Upper lobe of left lung (tissue), 6 donors: ENCODE results near the gene STEAP1B. TPM values are rescaled to one million over a fixed set of nuclear protein-coding genes. Genes with fewer than 3 reads are reported as not detected.

Experiments used
- ATAC-seq, 2 donors: fragments of 200-7000 bp; cut with Tn5 transposase; one replicate each; pipeline ENCODE4 v1.9.1; 2022; ENCODE audit warnings: mild to moderate bottlenecking in 2 of 2, moderate library complexity in 2 of 2; ENCODE audit not compliant: low FRiP score in 2 of 2
- DNase-seq, 2 donors: peaks; one replicate each; pipeline ENCODE4 v3.0.0-alpha.2; 2019 to 2020
- H3K27ac ChIP-seq, 4 donors: fragments of 200-600 bp; sonication (generic); one replicate each; pipeline ENCODE4 v1.5.1; 2016 to 2019
- H3K27me3 ChIP-seq, 4 donors: fragments of 200-600 bp; sonication (generic); one replicate each; pipeline ENCODE4 v1.5.1; 2017 to 2019
- H3K36me3 ChIP-seq, 4 donors: fragments of 200-600 bp; sonication (generic); one replicate each; pipeline ENCODE4 v1.5.1; 2016 to 2019
- H3K4me1 ChIP-seq, 4 donors: fragments of 200-600 bp; sonication (generic); one replicate each; pipeline ENCODE4 v1.5.1; 2018 to 2019
- H3K4me3 ChIP-seq, 4 donors: fragments of 200-600 bp; sonication (generic); one replicate each; pipeline ENCODE4 v1.5.1; 2017 to 2019; ENCODE audit warnings: mild to moderate bottlenecking in 2 of 4, moderate library complexity in 1 of 4
- H3K9me3 ChIP-seq, 4 donors: fragments of 200-600 bp; sonication (generic); one replicate each; pipeline ENCODE4 v1.5.1; 2018 to 2019
- EP300 ChIP-seq, 4 donors: sonication (generic); formaldehyde crosslinking; IDR thresholded peaks; one replicate each; pipeline ENCODE4 v1.5.1; 2017; ENCODE audit warnings: antibody characterized with exemption in 4 of 4, control low read depth in 2 of 4
- POLR2A ChIP-seq, 4 donors: fragments of 450-650 bp; IDR thresholded peaks; one replicate each; pipeline ENCODE4 v1.5.1; 2016 to 2017; ENCODE audit warnings: antibody characterized with exemption in 4 of 4, mild to moderate bottlenecking in 2 of 4
- POLR2AphosphoS5 ChIP-seq, 2 donors: sonication (generic); formaldehyde crosslinking; IDR thresholded peaks; one replicate each; pipeline ENCODE4 v1.5.1; 2017; ENCODE audit warnings: antibody characterized with exemption in 2 of 2
- WGBS, 2 donors: methylation state at CpG; one replicate each; pipeline ENCODE4 v1.1.5; 2017 to 2018; 5-methylcytosine and 5-hydroxymethylcytosine counted together
- total RNA-seq, 6 donors: library from RNA; depleted of rRNA in 4 of 6; stranded (reverse); fragments of >200 nt in 4 of 6; gene quantifications; one replicate each; pipeline versions ENCODE4 v1.1.0 to v1.2.1, GENCODE V29; 2016 to 2021
- TF ChIP-seq, protein P1 (sequence below), 6 experiments: fragments of 450-650 bp in 4 of 6; fragments of 200-600 bp in 2 of 6; sonication (generic) in 2 of 6; IDR thresholded peaks; one replicate each; pipeline ENCODE4 v1.5.1; 2016 to 2019; ENCODE audit warnings: antibody characterized with exemption in 6 of 6
- donor health status: DM: no; HTN: no; CAD: no; lungs with moderate emphysema.
- donor health status: DM: no; HTN: yes; CAD: no; lungs with severe emphysema.

Gene STEAP1B
- total RNA-seq, 6 donors from 2014 or later: 0.30 to 2.1 (median 0.92) TPM; not detected in 3

DNA sequence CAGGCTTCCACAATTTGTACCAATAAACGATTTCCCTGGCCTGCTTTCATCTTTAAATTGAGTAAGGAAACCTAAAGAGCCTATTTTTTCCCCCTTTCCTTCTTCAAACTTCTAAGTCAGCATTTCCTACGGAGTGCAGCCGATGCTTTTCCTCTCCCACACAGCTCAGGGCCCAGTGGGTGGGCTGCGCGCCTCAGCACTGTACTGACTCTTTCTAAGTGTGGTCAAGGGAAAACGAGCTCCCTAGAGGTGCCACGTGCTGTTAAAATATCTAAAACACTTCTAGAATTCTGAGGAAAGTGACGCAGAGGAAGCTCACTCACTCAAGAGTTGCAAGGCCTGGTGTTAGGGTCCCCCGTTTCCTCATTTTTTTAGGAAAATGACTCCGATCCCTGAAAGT, 29.0 kb downstream of the STEAP1B start:
- DNase-seq: no peak
- no peaks in the 10 kb centered on the region for H3K36me3 ChIP-seq

DNA sequence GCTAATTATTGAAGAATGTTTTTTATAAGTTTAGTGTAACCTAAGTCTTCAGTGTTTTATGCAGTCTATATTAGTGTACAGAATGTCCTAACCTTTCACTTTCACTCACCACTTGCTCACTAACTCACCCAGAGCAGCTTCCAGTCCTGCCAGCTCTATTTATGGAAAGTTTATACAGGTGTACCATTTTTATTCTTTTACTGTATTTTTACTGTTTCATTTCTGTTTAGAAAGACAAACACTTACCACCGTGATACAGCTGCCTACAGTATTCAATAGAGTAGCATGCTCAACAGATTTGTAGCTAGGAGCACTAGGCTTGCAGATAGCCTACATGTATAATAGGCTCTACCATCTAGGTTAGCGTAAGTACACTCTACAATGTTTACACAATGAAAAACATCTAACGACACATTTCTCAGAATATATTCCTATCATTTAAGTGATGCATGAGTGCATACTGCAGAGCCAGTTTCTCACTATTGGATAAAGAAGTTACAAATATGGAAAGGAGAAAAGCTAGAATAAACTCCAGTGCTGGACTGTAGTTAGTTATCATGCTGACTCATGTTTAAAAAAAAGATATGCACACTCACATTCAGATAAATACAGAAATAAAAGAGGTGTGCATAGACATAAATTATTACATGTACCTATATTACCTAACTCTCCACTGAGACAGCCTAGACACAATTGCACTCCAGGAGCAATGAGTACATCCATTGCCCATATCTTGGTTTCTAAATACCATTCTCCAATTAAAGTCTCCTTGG, 30.4 kb downstream of the STEAP1B start:
- DNase-seq: no peak

More for the DNA sequence above, 29.0 kb downstream of the STEAP1B start:
- no peak for TF ChIP-seq POLR2AphosphoS5 (IDR thresholded peaks at IDR 0.05)
- TF ChIP-seq, protein P1, sequence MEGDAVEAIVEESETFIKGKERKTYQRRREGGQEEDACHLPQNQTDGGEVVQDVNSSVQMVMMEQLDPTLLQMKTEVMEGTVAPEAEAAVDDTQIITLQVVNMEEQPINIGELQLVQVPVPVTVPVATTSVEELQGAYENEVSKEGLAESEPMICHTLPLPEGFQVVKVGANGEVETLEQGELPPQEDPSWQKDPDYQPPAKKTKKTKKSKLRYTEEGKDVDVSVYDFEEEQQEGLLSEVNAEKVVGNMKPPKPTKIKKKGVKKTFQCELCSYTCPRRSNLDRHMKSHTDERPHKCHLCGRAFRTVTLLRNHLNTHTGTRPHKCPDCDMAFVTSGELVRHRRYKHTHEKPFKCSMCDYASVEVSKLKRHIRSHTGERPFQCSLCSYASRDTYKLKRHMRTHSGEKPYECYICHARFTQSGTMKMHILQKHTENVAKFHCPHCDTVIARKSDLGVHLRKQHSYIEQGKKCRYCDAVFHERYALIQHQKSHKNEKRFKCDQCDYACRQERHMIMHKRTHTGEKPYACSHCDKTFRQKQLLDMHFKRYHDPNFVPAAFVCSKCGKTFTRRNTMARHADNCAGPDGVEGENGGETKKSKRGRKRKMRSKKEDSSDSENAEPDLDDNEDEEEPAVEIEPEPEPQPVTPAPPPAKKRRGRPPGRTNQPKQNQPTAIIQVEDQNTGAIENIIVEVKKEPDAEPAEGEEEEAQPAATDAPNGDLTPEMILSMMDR (IDR thresholded peaks at IDR 0.05): no peak
- no peak overlapping the region for H3K4me3 ChIP-seq
- no peaks in the 10 kb centered on the region for H3K9me3 ChIP-seq
- no peak for ATAC-seq
- no peak overlapping the region for H3K27ac ChIP-seq
- no peaks in the 10 kb centered on the region for H3K27me3 ChIP-seq
- H3K4me1 ChIP-seq: no peaks in the 10 kb centered on the region
- 85 to 88% methylated on average over 10 of the region's 10 CpGs for WGBS, 2 donors

DNA sequence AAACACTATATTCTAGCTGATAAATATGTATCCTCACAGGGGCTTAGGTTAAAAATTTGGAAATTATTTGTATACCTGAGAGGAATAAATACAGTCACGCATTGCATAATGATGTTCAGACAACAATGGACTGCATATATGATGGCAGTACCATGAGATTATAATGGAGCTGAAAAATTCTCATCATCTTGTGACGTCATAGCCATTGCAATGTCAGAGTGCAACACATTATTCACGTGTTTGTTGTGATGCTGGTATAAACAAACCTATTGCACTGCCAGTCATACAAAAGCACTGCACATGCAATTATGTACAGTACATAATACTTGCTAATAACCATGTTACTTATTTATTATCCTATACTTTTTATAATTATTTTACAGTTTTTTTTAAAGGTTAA, 31.4 kb downstream of the STEAP1B start:
- DNase-seq (no peak), ATAC-seq (no peak)
- 91 to 92% methylated on average over 3 of the region's 3 CpGs for WGBS, 2 donors
- H3K36me3 ChIP-seq: no peaks in the 10 kb centered on the region
- H3K4me1 ChIP-seq: no peaks in the 10 kb centered on the region
- H3K27ac ChIP-seq: no peak overlapping the region
- no peaks in the 10 kb centered on the region for H3K27me3 ChIP-seq
- no peaks in the 10 kb centered on the region for H3K9me3 ChIP-seq
- no peak overlapping the region for H3K4me3 ChIP-seq
- TF ChIP-seq EP300 (IDR thresholded peaks at IDR 0.05) (no peak), POLR2A (IDR thresholded peaks at IDR 0.05) (no peak), POLR2AphosphoS5 (IDR thresholded peaks at IDR 0.05) (no peak)
- TF ChIP-seq, protein P1 (IDR thresholded peaks at IDR 0.05): no peak

More for the DNA sequence above, 30.4 kb downstream of the STEAP1B start:
- H3K36me3 ChIP-seq: no peaks in the 10 kb centered on the region
- 69 to 76% methylated on average over 3 of the region's 3 CpGs for WGBS, 2 donors
- no peaks in the 10 kb centered on the region for H3K27me3 ChIP-seq
- H3K4me1 ChIP-seq: no peaks in the 10 kb centered on the region
- H3K9me3 ChIP-seq: no peaks in the 10 kb centered on the region
- H3K4me3 ChIP-seq: no peak overlapping the region
- no peak overlapping the region for H3K27ac ChIP-seq
- TF ChIP-seq EP300 (IDR thresholded peaks at IDR 0.05) (no peak), POLR2AphosphoS5 (IDR thresholded peaks at IDR 0.05) (no peak), POLR2A (IDR thresholded peaks at IDR 0.05) (no peak)
- TF ChIP-seq, protein P1 (IDR thresholded peaks at IDR 0.05): no peak
- no peak for ATAC-seq

DNA sequence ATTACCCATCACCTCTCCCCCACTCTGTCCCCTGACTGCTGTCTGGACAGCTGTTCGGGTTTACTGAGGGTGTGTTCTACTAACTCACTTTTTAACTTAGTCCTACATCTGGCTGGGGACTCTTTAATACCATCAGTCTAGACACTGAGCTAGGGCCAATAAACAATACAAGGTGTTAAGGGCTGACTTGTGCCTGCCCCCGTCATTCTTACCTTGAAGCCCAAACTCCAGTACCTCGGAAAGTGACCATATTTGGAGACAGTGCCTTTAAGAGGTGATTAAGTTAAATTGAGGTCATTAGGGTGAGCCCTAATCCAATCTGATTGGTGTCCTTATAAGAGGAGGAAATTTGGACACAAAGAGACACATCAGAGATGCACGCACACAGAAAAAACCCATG, 35.7 kb downstream of the STEAP1B start:
- DNase-seq (no peak), ATAC-seq (no peak)
- H3K4me1 ChIP-seq: no peaks in the 10 kb centered on the region
- H3K9me3 ChIP-seq: no peaks in the 10 kb centered on the region
- no peaks in the 10 kb centered on the region for H3K36me3 ChIP-seq
- H3K27ac ChIP-seq: no peak overlapping the region
- no peak overlapping the region for H3K4me3 ChIP-seq
- 87 to 88% methylated on average over 4 of the region's 4 CpGs for WGBS, 2 donors
- H3K27me3 ChIP-seq: no peaks in the 10 kb centered on the region
- TF ChIP-seq EP300 (IDR thresholded peaks at IDR 0.05) (no peak), POLR2A (IDR thresholded peaks at IDR 0.05) (no peak), POLR2AphosphoS5 (IDR thresholded peaks at IDR 0.05) (no peak)
- TF ChIP-seq, protein P1 (IDR thresholded peaks at IDR 0.05): no peak
